ENCODE results near the gene ATG9B. TPM values are rescaled to one million over a fixed set of nuclear protein-coding genes. Genes with fewer than 3 reads are reported as not detected.
A peak's percentile ranks its signal among the peaks of the same experiment; 100 is the strongest.

ATG9B gene
- total and polyA plus RNA-seq, 7 donors = 0.12 to 0.18 (median 0.18) TPM; not detected in 4

GRCh38 chr7:151038951-151039849, 14.9 kb upstream of the ATG9B start:
- no peaks in the 10 kb centered on the region for H3K27me3 ChIP-seq (ENCODE audit: insufficient read depth in 3 of 3, low read length in 2 of 3)
- H3K9me3 ChIP-seq = no peaks in the 10 kb centered on the region
- peak; percentile 78 for DNase-seq
- no peak for TF ChIP-seq CTCF (IDR thresholded peaks at IDR 0.05)
- ATAC-seq = peak; percentile 52 to 71 (median 64)
- H3K4me3 ChIP-seq = no peak overlapping the region
- peaks cover 24% of the 10 kb centered on the region for H3K4me1 ChIP-seq
- WGBS, 3 donors = 46 to 54% (median 53%) methylated on average over 12 of the region's 12 CpGs
- intact Hi-C loops (cut with DNase I) = no loop called here
- peaks cover 6 to 64% of the 10 kb centered on the region in 2 donors for H3K36me3 ChIP-seq (ENCODE audit: insufficient read depth in 1 of 2, low read depth in 1 of 2)
- peak overlapping the region; percentile 15 for H3K27ac ChIP-seq

GRCh38 chr7:151035902-151036301, 11.6 kb upstream of the ATG9B start:
- intact Hi-C loops (cut with DNase I) = no loop called here
- DNase-seq (peak in 1 of 2 donors; percentile 36), ATAC-seq (no peak)
- no peak overlapping the region for H3K27ac ChIP-seq
- WGBS, 3 donors = 87 to 92% (median 89%) methylated on average over 17 of the region's 17 CpGs
- peaks cover 6 to 63% of the 10 kb centered on the region in 2 donors for H3K36me3 ChIP-seq (ENCODE audit: insufficient read depth in 1 of 2, low read depth in 1 of 2)
- H3K9me3 ChIP-seq = no peaks in the 10 kb centered on the region
- H3K4me3 ChIP-seq = no peak overlapping the region
- no peaks in the 10 kb centered on the region for H3K27me3 ChIP-seq (ENCODE audit: insufficient read depth in 3 of 3, low read length in 2 of 3)
- TF ChIP-seq CTCF (IDR thresholded peaks at IDR 0.05) = no peak
- peaks cover 26% of the 10 kb centered on the region for H3K4me1 ChIP-seq

- intact Hi-C loops (cut with DNase I) = no loop called here
- Histone ChIP-seq H3K4me1 (peaks cover 26% of the 10 kb centered on the region), H3K27ac (peak overlapping the region; percentile 58), H3K36me3 (ENCODE audit: insufficient read depth in 1 of 2, low read depth in 1 of 2) (peaks cover 6 to 61% of the 10 kb centered on the region in 2 donors), H3K4me3 (no peak overlapping the region), H3K27me3 (ENCODE audit: insufficient read depth in 3 of 3, low read length in 2 of 3) (no peaks in the 10 kb centered on the region), H3K9me3 (no peaks in the 10 kb centered on the region)
- ATAC-seq (peak; percentile 42 to 71 (median 62)), DNase-seq (no peak)
- 63 to 75% (median 70%) methylated on average over 21 of the region's 21 CpGs for WGBS, 3 donors
- no peak for TF ChIP-seq CTCF (IDR thresholded peaks at IDR 0.05)
Observed at GRCh38 chr7:151035026-151035717, 10.9 kb upstream of the ATG9B start.

- Histone ChIP-seq H3K27ac (peak overlapping the region; percentile 58), H3K4me1 (peaks cover 26% of the 10 kb centered on the region), H3K9me3 (no peaks in the 10 kb centered on the region), H3K36me3 (ENCODE audit: insufficient read depth in 1 of 2, low read depth in 1 of 2) (peaks cover 6 to 61% of the 10 kb centered on the region in 2 donors), H3K27me3 (ENCODE audit: insufficient read depth in 3 of 3, low read length in 2 of 3) (no peaks in the 10 kb centered on the region), H3K4me3 (no peak overlapping the region)
- 80 to 87% (median 83%) methylated on average over 21 of the region's 21 CpGs for WGBS, 3 donors
- ATAC-seq = peak; percentile 13 to 35 (median 21)
- intact Hi-C loops (cut with DNase I) = loop anchor here in 1 of 2 donors (5.0 kb wide), 1 partner anchor 78 kb away; no protein-coding TSS in a partner anchor
- TF ChIP-seq CTCF (IDR thresholded peaks at IDR 0.05) = no peak
- DNase-seq = no peak
Observed at GRCh38 chr7:151034312-151035025, 10.2 kb upstream of the ATG9B start.
